GM23338 (cell line): ENCODE measurements around the gene KEL. TPM values are rescaled to one million over a fixed set of nuclear protein-coding genes. Genes with fewer than 3 reads are reported as not detected.

Experiments
- JUNB ChIP-seq: IDR thresholded peaks from one replicate; pipeline ENCODE4 v1.6.1; 2016; ENCODE audit warnings: antibody characterized with exemption; ENCODE audit not compliant: unreplicated experiment
- ZNF331 ChIP-seq: fragments of 250-450 bp; sonication (Bioruptor Pico); IDR thresholded peaks from 2 replicates; pipeline ENCODE4 v1.5.0; 2020; ENCODE audit warnings: low read depth, mild to moderate bottlenecking, moderate library complexity
- polyA plus RNA-seq: library from polyadenylated mRNA; unstranded; fragments of >200 nt; fragmentation: Nextera tagmentation; extraction: Ambion mirVana; gene quantifications from 2 replicates; pipeline ENCODE4 v1.2.1, GENCODE V29; 2016
- total RNA-seq: library from RNA; depleted of rRNA; stranded (reverse); fragments of >200 nt; shearing (Covaris generic); gene quantifications from 2 replicates; pipeline ENCODE4 v1.2.3, GENCODE V29; 2014
- TF ChIP-seq, protein P1 (sequence below): fragments of 250-450 bp; sonication (Bioruptor Pico); IDR thresholded peaks from 2 replicates; pipeline ENCODE4 v1.5.0; 2020; ENCODE audit warnings: mild to moderate bottlenecking, moderate library complexity
- TF ChIP-seq, protein P2 (sequence below): IDR thresholded peaks from one replicate; pipeline ENCODE4 v1.6.1; 2018; ENCODE audit warnings: antibody characterized with exemption; ENCODE audit not compliant: unreplicated experiment
- TF ChIP-seq, protein P3 (sequence below): IDR thresholded peaks from 2 replicates; pipeline ENCODE4 v1.6.1; 2016; ENCODE audit warnings: antibody characterized with exemption

Gene KEL
- total and polyA plus RNA-seq, 2 experiments from 2014 or later = 1.2 to 3.6 TPM

DNA sequence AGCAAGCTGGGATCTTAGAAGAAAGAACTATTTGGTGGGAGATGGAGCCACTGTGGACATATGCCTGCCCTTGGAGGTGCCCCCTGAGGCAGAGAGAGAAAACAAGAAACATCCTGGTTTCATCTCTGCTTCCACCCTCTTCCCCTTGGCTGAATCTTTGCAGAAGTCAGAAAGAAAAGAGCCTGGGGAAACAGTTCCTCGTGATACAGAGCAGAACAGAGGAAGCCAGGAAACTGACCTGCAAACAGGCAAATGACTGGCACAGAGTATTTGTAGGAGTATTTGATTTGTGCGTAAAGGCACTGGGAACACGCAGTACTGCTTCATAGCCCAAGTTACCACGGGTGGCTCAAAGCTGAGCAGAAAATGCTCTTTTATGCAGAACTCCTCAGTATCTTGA, 7.0 kb upstream of the KEL start (continued):
- TF ChIP-seq, protein P1, sequence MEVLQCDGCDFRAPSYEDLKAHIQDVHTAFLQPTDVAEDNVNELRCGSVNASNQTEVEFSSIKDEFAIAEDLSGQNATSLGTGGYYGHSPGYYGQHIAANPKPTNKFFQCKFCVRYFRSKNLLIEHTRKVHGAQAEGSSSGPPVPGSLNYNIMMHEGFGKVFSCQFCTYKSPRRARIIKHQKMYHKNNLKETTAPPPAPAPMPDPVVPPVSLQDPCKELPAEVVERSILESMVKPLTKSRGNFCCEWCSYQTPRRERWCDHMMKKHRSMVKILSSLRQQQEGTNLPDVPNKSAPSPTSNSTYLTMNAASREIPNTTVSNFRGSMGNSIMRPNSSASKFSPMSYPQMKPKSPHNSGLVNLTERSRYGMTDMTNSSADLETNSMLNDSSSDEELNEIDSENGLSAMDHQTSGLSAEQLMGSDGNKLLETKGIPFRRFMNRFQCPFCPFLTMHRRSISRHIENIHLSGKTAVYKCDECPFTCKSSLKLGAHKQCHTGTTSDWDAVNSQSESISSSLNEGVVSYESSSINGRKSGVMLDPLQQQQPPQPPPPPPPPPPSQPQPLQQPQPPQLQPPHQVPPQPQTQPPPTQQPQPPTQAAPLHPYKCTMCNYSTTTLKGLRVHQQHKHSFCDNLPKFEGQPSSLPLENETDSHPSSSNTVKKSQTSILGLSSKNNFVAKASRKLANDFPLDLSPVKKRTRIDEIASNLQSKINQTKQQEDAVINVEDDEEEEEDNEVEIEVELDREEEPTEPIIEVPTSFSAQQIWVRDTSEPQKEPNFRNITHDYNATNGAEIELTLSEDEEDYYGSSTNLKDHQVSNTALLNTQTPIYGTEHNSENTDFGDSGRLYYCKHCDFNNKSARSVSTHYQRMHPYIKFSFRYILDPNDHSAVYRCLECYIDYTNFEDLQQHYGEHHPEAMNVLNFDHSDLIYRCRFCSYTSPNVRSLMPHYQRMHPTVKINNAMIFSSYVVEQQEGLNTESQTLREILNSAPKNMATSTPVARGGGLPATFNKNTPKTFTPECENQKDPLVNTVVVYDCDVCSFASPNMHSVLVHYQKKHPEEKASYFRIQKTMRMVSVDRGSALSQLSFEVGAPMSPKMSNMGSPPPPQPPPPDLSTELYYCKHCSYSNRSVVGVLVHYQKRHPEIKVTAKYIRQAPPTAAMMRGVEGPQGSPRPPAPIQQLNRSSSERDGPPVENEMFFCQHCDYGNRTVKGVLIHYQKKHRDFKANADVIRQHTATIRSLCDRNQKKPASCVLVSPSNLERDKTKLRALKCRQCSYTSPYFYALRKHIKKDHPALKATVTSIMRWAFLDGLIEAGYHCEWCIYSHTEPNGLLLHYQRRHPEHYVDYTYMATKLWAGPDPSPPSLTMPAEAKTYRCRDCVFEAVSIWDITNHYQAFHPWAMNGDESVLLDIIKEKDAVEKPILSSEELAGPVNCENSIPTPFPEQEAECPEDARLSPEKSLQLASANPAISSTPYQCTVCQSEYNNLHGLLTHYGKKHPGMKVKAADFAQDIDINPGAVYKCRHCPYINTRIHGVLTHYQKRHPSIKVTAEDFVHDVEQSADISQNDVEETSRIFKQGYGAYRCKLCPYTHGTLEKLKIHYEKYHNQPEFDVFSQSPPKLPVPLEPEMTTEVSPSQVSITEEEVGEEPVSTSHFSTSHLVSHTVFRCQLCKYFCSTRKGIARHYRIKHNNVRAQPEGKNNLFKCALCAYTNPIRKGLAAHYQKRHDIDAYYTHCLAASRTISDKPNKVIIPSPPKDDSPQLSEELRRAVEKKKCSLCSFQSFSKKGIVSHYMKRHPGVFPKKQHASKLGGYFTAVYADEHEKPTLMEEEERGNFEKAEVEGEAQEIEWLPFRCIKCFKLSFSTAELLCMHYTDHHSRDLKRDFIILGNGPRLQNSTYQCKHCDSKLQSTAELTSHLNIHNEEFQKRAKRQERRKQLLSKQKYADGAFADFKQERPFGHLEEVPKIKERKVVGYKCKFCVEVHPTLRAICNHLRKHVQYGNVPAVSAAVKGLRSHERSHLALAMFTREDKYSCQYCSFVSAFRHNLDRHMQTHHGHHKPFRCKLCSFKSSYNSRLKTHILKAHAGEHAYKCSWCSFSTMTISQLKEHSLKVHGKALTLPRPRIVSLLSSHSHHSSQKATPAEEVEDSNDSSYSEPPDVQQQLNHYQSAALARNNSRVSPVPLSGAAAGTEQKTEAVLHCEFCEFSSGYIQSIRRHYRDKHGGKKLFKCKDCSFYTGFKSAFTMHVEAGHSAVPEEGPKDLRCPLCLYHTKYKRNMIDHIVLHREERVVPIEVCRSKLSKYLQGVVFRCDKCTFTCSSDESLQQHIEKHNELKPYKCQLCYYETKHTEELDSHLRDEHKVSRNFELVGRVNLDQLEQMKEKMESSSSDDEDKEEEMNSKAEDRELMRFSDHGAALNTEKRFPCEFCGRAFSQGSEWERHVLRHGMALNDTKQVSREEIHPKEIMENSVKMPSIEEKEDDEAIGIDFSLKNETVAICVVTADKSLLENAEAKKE (CRISPR knock-in tag) = no peak
- TF ChIP-seq ZNF331 (CRISPR knock-in tag) (no peak), JUNB (no peak)
- TF ChIP-seq, protein P2, sequence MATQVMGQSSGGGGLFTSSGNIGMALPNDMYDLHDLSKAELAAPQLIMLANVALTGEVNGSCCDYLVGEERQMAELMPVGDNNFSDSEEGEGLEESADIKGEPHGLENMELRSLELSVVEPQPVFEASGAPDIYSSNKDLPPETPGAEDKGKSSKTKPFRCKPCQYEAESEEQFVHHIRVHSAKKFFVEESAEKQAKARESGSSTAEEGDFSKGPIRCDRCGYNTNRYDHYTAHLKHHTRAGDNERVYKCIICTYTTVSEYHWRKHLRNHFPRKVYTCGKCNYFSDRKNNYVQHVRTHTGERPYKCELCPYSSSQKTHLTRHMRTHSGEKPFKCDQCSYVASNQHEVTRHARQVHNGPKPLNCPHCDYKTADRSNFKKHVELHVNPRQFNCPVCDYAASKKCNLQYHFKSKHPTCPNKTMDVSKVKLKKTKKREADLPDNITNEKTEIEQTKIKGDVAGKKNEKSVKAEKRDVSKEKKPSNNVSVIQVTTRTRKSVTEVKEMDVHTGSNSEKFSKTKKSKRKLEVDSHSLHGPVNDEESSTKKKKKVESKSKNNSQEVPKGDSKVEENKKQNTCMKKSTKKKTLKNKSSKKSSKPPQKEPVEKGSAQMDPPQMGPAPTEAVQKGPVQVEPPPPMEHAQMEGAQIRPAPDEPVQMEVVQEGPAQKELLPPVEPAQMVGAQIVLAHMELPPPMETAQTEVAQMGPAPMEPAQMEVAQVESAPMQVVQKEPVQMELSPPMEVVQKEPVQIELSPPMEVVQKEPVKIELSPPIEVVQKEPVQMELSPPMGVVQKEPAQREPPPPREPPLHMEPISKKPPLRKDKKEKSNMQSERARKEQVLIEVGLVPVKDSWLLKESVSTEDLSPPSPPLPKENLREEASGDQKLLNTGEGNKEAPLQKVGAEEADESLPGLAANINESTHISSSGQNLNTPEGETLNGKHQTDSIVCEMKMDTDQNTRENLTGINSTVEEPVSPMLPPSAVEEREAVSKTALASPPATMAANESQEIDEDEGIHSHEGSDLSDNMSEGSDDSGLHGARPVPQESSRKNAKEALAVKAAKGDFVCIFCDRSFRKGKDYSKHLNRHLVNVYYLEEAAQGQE = no peak
- TF ChIP-seq, protein P3, sequence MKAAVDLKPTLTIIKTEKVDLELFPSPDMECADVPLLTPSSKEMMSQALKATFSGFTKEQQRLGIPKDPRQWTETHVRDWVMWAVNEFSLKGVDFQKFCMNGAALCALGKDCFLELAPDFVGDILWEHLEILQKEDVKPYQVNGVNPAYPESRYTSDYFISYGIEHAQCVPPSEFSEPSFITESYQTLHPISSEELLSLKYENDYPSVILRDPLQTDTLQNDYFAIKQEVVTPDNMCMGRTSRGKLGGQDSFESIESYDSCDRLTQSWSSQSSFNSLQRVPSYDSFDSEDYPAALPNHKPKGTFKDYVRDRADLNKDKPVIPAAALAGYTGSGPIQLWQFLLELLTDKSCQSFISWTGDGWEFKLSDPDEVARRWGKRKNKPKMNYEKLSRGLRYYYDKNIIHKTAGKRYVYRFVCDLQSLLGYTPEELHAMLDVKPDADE = no peak
